ENCODE results near the gene LGI4.
"Not testable (repeated sequence)": the region's sequence is repeated elsewhere in the genome, so short reads cannot be mapped to it uniquely, and the experiment has no call there.

The LGI4 gene

GRCh38 chr19:35160629-35161433 is 26.0 kb upstream of the LGI4 start:
- no peak for DNase-seq (ENCODE audit: low read depth in 2 of 2)

- DNase-seq (ENCODE audit: low read depth in 2 of 2), result no peak
Measured at GRCh38 chr19:35159606-35160005, 24.7 kb upstream of the LGI4 start.

- no peak for DNase-seq (ENCODE audit: low read depth in 2 of 2)
Measured at GRCh38 chr19:35157431-35157830, 22.6 kb upstream of the LGI4 start.

- DNase-seq (ENCODE audit: low read depth in 2 of 2), result no peak
Measured at GRCh38 chr19:35156673-35157014, 21.8 kb upstream of the LGI4 start.

- no peak for DNase-seq (ENCODE audit: low read depth in 2 of 2)
Measured at GRCh38 chr19:35155981-35156672, 21.3 kb upstream of the LGI4 start.

GRCh38 chr19:35155441-35155840 is 20.6 kb upstream of the LGI4 start:
- peak in 1 of 2 donors; percentile 30 for DNase-seq (ENCODE audit: low read depth in 2 of 2)

- DNase-seq (ENCODE audit: low read depth in 2 of 2), result peak; percentile 73 to 79
Measured at GRCh38 chr19:35154525-35155406, 19.9 kb upstream of the LGI4 start, which contains the start of gene FXYD5. FXYD5 (plus strand) TSS chr19:35154735; CDS start chr19:35155551, 816 bp downstream.

- DNase-seq (ENCODE audit: low read depth in 2 of 2), result peak; percentile 69 to 71
Measured at GRCh38 chr19:35153701-35154524, 19.1 kb upstream of the LGI4 start.

- not testable (repeated sequence) for DNase-seq (ENCODE audit: low read depth in 2 of 2)
Measured at GRCh38 chr19:35153129-35153522, 18.3 kb upstream of the LGI4 start.

GRCh38 chr19:35151273-35152065 is 16.6 kb upstream of the LGI4 start:
- DNase-seq (ENCODE audit: low read depth in 2 of 2), result no peak

- DNase-seq (ENCODE audit: low read depth in 2 of 2), result no peak
Measured at GRCh38 chr19:35150445-35150844, 15.6 kb upstream of the LGI4 start.

- DNase-seq (ENCODE audit: low read depth in 2 of 2), result no peak
Measured at GRCh38 chr19:35149463-35149862, 14.6 kb upstream of the LGI4 start.

- no peak for DNase-seq (ENCODE audit: low read depth in 2 of 2)
Measured at GRCh38 chr19:35146746-35147459, 12.0 kb upstream of the LGI4 start.

- DNase-seq (ENCODE audit: low read depth in 2 of 2), result no peak
Measured at GRCh38 chr19:35144600-35145436, 10.0 kb upstream of the LGI4 start.

GRCh38 chr19:35144259-35144599 is 9.4 kb upstream of the LGI4 start:
- no peak for DNase-seq (ENCODE audit: low read depth in 2 of 2)

GRCh38 chr19:35143818-35144217 is 9.0 kb upstream of the LGI4 start:
- no peak for DNase-seq (ENCODE audit: low read depth in 2 of 2)

- no peak for DNase-seq (ENCODE audit: low read depth in 2 of 2)
Measured at GRCh38 chr19:35143231-35143715, 8.4 kb upstream of the LGI4 start, which contains the start of gene FXYD7. FXYD7 (plus strand) TSS chr19:35143255; CDS start chr19:35143334, 79 bp downstream.

- peak; percentile 45 to 52 for DNase-seq (ENCODE audit: low read depth in 2 of 2)
Measured at GRCh38 chr19:35142606-35143230, 7.9 kb upstream of the LGI4 start.

All from activated CD4-positive, alpha-beta T cell treated with anti-CD3 and anti-CD28 coated beads for 24 hours (primary cell).